Gastrocnemius medialis (tissue), 4 donors: ENCODE results near the gene CALD1. TPM values are rescaled to one million over a fixed set of nuclear protein-coding genes. Genes with fewer than 3 reads are reported as not detected.
A peak's percentile ranks its signal among the peaks of the same experiment; 100 is the strongest.

ENCODE experiments used
- ATAC-seq, 2 donors: fragments of 150-250 bp; one replicate each; pipeline ENCODE4 v1.9.1; 2016
- DNase-seq, 2 donors: peaks; one replicate each; pipeline ENCODE4 v3.0.0-alpha.2; 2019
- H3K27ac ChIP-seq, 4 donors: fragments of 200-600 bp; sonication (generic); 1 replicate in 1 of 4; 2 replicates in 3 of 4; pipeline ENCODE4 v1.5.1; 2016 to 2018; ENCODE audit warnings: mild to moderate bottlenecking in 2 of 4, moderate library complexity in 1 of 4
- H3K27me3 ChIP-seq, 3 donors: fragments of 200-600 bp; sonication (generic) in 2 of 3; 1 replicate in 1 of 3; 2 replicates in 2 of 3; pipeline versions ENCODE4 v1.5.1 to v1.6.0; 2016 to 2019; ENCODE audit warnings: mild to moderate bottlenecking in 1 of 3, moderate library complexity in 1 of 3
- H3K36me3 ChIP-seq, 2 donors: fragments of 200-600 bp; sonication (generic) in 1 of 2; one replicate each; pipeline ENCODE4 v1.5.1; 2017 to 2018
- H3K4me1 ChIP-seq, 2 donors: fragments of 200-600 bp; sonication (generic) in 1 of 2; one replicate each; pipeline ENCODE4 v1.5.1; 2016 to 2017; ENCODE audit warnings: mild to moderate bottlenecking in 2 of 2
- H3K4me3 ChIP-seq, 4 donors: fragments of 200-600 bp; sonication (generic) in 3 of 4; 1 replicate in 1 of 4; 2 replicates in 3 of 4; pipeline ENCODE4 v1.5.1; 2016 to 2019; ENCODE audit warnings: mild to moderate bottlenecking in 2 of 4
- H3K9me3 ChIP-seq, 3 donors: fragments of 200-600 bp; sonication (generic) in 2 of 3; 1 replicate in 1 of 3; 2 replicates in 2 of 3; pipeline ENCODE4 v1.5.1; 2016 to 2019
- CTCF ChIP-seq, 5 experiments: fragments of 450-650 bp in 3 of 5; fragments of 200-600 bp in 2 of 5; sonication (generic) in 2 of 5; IDR thresholded peaks in 4 of 5; conservative IDR thresholded peaks in 1 of 5; 1 replicate in 4 of 5; 2 replicates in 1 of 5; pipeline ENCODE4 v1.5.1; 2016 to 2019; ENCODE audit warnings: antibody characterized with exemption in 5 of 5, mild to moderate bottlenecking in 3 of 5, moderate library complexity in 3 of 5
- POLR2A ChIP-seq, 2 donors: fragments of 450-650 bp; IDR thresholded peaks; one replicate each; pipeline ENCODE4 v1.6.1; 2017; ENCODE audit warnings: antibody characterized with exemption in 2 of 2, mild to moderate bottlenecking in 2 of 2, moderate library complexity in 2 of 2
- in situ Hi-C, 4 donors: fragments of 200-750 bp; cut with MboI; loops; one replicate each; pipeline versions ENCODE4 v1.15.0 to v1.8.0; 2017; ENCODE audit warnings: low sequenced_read_pairs in 4 of 4
- intact Hi-C: fragments of 100-400 bp; cut with DNase I; formaldehyde crosslinking; loops from one replicate; pipeline ENCODE4 v1.15.1; 2023; ENCODE audit warnings: low total_unique reads
- total RNA-seq, 4 donors: library from RNA; depleted of rRNA; stranded (reverse); fragments of >200 nt; gene quantifications; one replicate each; pipeline versions ENCODE4 v1.1.0 to v1.2.3, GENCODE V29; 2016

Gene CALD1
- total RNA-seq, 4 donors from 2014 or later = 25.9 to 43.2 (median 32.3) TPM

DNA sequence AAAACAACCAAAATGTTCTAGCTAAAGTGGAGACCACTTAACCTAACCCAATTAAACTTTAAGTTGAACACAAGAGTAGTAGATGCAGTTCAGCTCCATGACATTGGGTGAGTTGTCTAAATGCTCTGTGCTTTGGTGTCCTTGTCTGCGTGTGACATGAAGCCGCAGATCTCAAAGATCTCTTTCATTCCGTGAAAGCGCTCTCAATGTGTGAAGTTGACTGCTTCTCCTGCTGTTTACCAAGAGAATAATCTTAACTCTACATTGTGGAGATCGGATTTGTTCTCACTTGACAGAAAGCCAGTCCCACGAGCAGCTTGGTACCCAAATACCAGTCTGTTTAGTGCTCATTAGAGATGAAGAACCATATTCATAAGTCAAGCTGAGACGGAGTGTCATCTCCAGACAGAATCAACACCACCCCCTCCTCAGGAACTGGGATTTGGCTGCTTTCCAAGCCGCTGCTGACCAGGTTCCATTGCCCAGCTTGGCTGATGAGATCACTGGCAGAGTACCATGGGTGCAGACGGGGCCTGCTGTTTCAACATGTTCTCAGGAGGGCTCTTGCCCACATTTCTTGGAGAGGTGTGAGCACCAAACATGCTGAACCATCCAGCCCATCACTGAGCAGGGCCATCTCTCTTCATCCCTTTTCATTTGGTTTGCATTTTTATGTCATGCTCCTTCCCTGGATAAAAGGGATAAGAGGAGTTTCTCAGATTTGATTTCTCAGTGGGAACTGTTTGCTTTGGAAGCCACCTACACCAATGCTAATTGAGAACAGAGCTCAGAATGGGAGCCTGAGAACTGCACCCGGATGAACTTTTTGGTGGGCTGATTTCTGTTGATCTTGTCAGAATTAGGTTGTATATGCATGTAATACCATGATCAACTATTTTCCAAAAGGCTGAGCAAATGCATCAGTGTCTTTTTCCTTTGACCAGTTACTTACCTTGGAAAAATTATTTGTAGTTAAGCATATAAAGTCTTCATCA, 111.1 kb downstream of the CALD1 start:
- Histone ChIP-seq H3K27ac (peak overlapping the region; percentile 57 to 71 (median 63)), H3K4me3 (peak overlapping the region; percentile 51 to 68 (median 54)), H3K27me3 (no peaks in the 10 kb centered on the region), H3K9me3 (no peaks in the 10 kb centered on the region), H3K36me3 (no peaks in the 10 kb centered on the region), H3K4me1 (peaks cover 8 to 10% of the 10 kb centered on the region in 2 donors)
- ATAC-seq = no peak
- intact Hi-C loops (loop anchor here (10.0 kb wide), 1 partner anchor 196 kb away; no protein-coding TSS in a partner anchor), in situ Hi-C loops (no loop called here)
- TF ChIP-seq POLR2A (IDR thresholded peaks at IDR 0.05) = no peak
- no peak for TF ChIP-seq CTCF (IDR thresholded peaks at IDR 0.05 in 4 of 5, conservative IDR thresholded peaks at IDR 0.05 in 1 of 5)
- DNase-seq = no peak

DNA sequence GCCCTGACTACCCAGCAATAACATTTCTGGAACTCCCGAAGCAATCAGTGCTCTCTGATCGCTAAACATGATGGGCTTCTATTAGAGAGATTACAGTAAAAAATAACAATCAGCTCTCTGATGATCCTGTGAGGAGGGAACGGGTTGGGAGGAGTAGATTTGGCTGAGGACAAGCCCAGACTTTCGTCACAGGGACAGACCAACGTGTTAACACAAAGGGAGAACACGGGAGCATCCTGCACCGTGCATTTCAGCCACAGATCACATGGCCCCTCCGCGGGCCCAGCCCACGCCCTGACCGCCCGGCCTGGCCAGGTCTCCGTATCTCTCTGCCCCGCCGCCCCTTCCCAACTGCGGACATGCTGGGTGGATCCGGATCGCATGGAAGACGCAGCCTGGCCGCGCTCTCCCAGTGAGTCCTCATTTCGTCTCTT, 111.8 kb downstream of the CALD1 start:
- DNase-seq = peak; percentile 69 to 75
- H3K36me3 ChIP-seq = no peaks in the 10 kb centered on the region
- peaks cover 8% of the 10 kb centered on the region in 2 donors for H3K4me1 ChIP-seq
- intact Hi-C loops = loop anchor here (10.0 kb wide), 1 partner anchor 196 kb away; no protein-coding TSS in a partner anchor
- peak overlapping the region; percentile 57 to 71 (median 66) for H3K27ac ChIP-seq
- in situ Hi-C loops = no loop called here
- peak; percentile 93 for ATAC-seq
- H3K27me3 ChIP-seq = no peaks in the 10 kb centered on the region
- TF ChIP-seq POLR2A (IDR thresholded peaks at IDR 0.05) (peak; percentile 29 to 55), CTCF (IDR thresholded peaks at IDR 0.05 in 4 of 5, conservative IDR thresholded peaks at IDR 0.05 in 1 of 5) (no peak)
- H3K4me3 ChIP-seq = peak overlapping the region; percentile 51 to 68 (median 54)
- H3K9me3 ChIP-seq = no peaks in the 10 kb centered on the region

GRCh38 chr7:134891696-134892678, 112.6 kb downstream of the CALD1 start:
- in situ Hi-C loops (no loop called here), intact Hi-C loops (loop anchor here (10.0 kb wide), 1 partner anchor 197 kb away; no protein-coding TSS in a partner anchor)
- no peaks in the 10 kb centered on the region for H3K9me3 ChIP-seq
- peaks cover 7 to 8% of the 10 kb centered on the region in 2 donors for H3K4me1 ChIP-seq
- H3K4me3 ChIP-seq = peak overlapping the region; percentile 51 to 68 (median 54)
- DNase-seq (no peak), ATAC-seq (peak; percentile 46 to 68)
- H3K27ac ChIP-seq = peak overlapping the region; percentile 56 to 71 (median 66)
- no peaks in the 10 kb centered on the region for H3K27me3 ChIP-seq
- H3K36me3 ChIP-seq = no peaks in the 10 kb centered on the region
- TF ChIP-seq CTCF (IDR thresholded peaks at IDR 0.05 in 4 of 5, conservative IDR thresholded peaks at IDR 0.05 in 1 of 5) (no peak), POLR2A (IDR thresholded peaks at IDR 0.05) (no peak)

DNA sequence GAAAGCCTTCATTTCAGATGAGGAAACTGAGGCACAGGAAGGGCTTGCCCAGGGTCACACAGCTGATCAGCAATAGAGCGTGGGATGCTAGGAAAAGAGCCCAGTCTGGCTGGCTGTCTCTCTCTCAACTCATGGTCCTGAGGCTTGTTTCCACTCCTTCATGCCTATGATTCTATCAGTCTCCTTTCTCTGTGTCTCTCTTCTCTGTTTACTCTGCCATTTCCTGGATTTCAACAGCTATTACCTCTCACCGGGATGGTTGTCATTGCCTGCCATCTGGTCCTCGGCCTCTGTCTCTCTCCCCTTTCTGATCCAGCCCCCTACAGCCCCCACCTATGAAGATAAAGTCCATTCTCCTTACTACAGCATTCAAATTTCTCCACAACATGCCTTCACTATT, 113.5 kb downstream of the CALD1 start:
- in situ Hi-C loops = no loop called here
- DNase-seq (no peak), ATAC-seq (no peak)
- H3K4me1 ChIP-seq = peaks cover 7 to 8% of the 10 kb centered on the region in 2 donors
- H3K4me3 ChIP-seq = peak overlapping the region; percentile 51 to 68 (median 54)
- no peaks in the 10 kb centered on the region for H3K36me3 ChIP-seq
- H3K27ac ChIP-seq = peak overlapping the region; percentile 56 to 71 (median 66)
- H3K9me3 ChIP-seq = no peaks in the 10 kb centered on the region
- H3K27me3 ChIP-seq = no peaks in the 10 kb centered on the region
- intact Hi-C loops = loop anchor here (10.0 kb wide), 1 partner anchor 198 kb away; no protein-coding TSS in a partner anchor
- TF ChIP-seq CTCF (IDR thresholded peaks at IDR 0.05 in 4 of 5, conservative IDR thresholded peaks at IDR 0.05 in 1 of 5) (no peak), POLR2A (IDR thresholded peaks at IDR 0.05) (no peak)
